Stimulated activated CD8-positive, alpha-beta memory T cell treated with anti-CD3 and anti-CD28 coated beads, Interleukin-15, amount 100 ng/mL, for 4 hours (primary cell): Measurements from ENCODE around the gene DAZAP1.
"Not testable (repeated sequence)": the region's sequence is repeated elsewhere in the genome, so short reads cannot be mapped to it uniquely, and the experiment has no call there.

Source experiments
- DNase-seq, 2 donors: peaks; one replicate each; pipeline ENCODE4 v3.0.0-alpha.2; 2020; ENCODE audit warnings: low read depth in 2 of 2

Gene DAZAP1

DNA sequence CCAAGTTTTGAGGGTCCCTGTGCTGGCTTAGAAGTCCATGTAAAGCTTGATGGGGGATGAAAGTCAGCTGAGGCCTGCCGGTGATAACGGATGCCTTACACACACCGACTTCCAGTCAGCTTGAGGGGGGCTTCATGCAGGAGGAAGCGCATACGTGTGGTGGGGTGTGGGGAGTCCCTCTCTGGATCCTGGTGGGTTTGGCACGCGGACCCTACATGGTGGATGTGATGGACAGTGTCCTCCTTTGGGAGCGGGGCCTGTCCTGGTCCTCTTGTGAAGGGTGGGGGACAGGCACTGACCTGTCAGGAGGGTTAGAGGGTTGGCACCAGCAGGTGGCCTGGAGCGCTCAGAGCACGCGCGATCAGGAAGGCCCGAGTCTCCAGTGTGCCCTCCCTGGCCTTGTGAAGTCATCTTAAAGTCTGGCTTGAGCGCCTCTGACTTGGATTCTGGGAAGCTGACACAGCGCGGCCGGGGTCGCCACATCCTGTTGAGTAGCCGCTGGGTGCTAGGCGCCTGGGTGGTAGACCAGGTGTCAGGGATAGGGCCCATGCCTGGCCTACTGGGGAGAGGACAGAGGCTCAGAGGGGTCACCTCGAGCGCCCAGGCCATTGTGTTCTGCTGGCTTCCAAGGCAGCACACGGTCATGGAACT, 2.9 kb downstream of the DAZAP1 start:
- no peak for DNase-seq

GRCh38 chr19:1410789-1411188, 3.4 kb downstream of the DAZAP1 start:
- no peak for DNase-seq

GRCh38 chr19:1411255-1412191, 4.1 kb downstream of the DAZAP1 start:
- DNase-seq: no peak

DNA sequence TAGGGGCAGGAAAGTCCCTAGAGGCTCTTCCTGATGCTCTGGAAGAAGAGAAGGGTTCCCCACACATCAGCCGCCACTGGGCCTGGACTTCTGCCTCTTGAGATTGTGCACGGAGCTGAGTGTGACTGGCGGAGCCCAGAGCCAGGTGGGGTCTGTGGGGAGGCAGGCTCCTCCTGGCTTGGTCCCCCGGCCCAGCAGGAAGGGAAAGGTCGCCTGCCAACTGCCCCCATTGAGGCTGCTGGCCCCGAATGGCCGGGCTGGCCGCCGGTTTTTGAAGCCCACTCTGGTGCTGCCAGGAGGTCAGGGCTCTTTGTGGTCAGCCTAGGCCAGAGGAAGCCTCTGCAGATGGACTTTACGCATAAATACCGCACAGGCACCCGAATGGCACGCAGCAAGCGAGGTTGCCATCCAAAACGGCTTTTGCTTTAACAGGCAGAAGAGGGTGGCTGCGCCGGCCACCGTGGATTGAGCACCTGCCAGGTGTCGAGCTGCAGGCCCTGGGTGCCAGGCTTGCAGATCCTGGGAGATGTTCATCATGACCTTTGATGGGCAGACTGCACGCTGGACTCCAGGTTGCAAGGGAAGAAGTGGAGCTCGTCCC, 5.0 kb downstream of the DAZAP1 start:
- no peak for DNase-seq

GRCh38 chr19:1412995-1413800, 5.8 kb downstream of the DAZAP1 start:
- no peak for DNase-seq

GRCh38 chr19:1416014-1416841, 8.8 kb downstream of the DAZAP1 start:
- no peak for DNase-seq

DNA sequence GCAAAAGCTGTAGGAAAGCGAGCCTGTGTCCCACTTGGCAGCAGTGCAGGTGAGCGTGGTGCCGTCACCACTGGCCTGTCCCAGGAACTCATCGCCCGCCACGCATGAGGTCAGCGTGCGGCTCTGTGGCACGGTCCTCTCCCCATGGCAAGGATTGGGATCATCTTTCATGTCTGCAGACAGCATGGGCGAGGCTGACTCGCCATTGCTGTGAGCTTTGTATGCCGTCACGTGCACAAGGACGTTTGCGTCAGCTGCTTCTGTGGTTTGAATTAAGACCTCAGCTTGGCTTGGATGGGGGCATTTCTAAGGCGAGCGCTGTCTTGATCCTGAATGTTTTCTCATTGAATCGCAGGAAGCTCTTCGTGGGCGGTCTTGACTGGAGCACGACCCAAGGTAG, 9.8 kb downstream of the DAZAP1 start:
- no peak for DNase-seq

DNA sequence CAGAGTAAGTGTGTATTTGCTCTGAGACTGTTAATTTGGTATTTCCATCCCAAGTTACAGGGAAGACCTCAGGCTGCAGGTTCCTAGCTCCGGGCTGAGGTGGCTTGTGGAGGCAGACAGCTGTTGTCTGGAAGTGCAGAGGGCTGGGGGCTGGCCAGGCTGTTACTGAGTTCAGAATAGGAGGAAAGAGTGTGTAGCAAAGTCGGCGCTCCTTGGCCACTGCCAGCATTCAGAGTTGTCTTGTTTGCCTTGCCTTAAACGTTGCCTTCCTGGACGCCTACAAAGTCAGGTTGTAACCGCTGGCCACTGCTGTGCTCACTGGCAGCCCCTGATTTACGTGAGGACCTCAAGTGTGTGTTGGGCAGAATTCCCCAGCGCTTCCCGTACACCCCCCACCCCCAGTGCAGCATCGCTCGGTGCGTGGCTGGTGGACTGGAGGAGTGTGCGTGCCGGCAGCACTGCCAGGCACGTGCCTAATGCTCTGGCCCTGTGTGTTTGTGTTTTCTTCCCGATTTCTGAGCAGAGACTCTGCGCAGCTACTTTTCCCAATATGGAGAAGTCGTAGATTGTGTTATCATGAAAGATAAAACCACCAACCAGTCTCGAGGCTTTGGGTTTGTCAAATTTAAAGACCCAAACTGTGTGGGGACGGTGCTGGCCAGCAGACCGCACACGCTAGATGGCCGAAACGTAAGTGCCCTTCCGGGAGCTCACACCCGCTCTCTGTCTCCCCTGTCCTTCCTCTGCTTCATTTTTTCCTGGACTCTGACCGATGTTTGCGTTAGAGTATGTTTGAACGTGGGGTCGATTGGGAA, 10.5 kb downstream of the DAZAP1 start:
- no peak for DNase-seq

DNA sequence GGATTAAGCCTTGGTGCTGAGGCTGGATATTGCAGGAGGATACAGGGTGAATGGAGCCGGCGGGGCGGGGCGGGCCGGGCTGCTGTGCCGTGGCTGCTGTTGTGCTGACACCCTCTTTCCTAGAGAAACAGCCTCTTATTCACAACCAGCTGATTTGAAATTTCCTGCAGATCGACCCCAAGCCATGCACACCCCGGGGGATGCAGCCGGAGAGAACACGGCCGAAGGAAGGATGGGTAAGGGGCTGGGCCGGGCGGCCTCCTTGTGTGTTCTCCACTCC, 11.1 kb downstream of the DAZAP1 start:
- no peak for DNase-seq

GRCh38 chr19:1418951-1419738, 11.8 kb downstream of the DAZAP1 start:
- DNase-seq: no peak

GRCh38 chr19:1420085-1420484, 12.7 kb downstream of the DAZAP1 start:
- not testable (repeated sequence) for DNase-seq

DNA sequence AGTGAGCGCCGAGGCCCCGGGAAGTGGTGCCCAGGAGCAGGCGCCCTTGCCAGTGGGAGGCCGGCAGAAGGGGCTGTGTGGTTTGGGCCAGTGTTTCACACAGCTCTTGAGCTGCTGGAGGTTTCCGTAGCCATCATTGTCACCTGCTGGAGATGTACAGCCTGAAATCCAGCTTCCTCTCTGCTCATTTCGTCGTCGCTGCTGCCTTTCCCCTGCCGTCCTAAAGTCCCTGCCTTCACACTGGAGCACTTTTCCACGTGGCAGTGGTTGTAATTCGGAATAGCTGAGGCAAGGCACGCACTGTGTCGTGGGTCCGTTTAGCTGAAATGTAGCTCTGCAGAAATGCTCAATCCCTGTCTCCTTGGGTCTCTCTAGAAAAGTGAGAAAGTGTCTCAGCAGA, 13.2 kb downstream of the DAZAP1 start:
- DNase-seq: no peak

- DNase-seq: no peak
Measured at GRCh38 chr19:1421218-1421957, 14.0 kb downstream of the DAZAP1 start.

DNA sequence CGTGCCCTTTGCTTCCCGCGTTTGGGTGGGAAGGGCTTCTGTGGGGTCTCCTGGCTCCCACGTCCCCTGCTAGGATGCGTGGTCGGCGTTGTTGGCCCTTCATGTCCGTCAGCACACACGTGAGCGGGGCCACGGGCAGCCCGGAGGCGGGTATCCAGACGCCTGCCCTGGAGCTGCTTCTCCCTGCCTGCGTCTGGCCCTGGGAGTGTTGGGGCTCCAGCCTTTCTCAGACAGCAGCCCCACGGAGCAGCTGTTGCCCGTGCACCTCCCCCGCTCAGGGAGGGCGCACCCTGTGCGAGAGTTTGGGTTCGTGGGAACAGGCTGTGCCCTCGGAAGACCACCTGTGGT, 14.5 kb downstream of the DAZAP1 start:
- DNase-seq: no peak

DNA sequence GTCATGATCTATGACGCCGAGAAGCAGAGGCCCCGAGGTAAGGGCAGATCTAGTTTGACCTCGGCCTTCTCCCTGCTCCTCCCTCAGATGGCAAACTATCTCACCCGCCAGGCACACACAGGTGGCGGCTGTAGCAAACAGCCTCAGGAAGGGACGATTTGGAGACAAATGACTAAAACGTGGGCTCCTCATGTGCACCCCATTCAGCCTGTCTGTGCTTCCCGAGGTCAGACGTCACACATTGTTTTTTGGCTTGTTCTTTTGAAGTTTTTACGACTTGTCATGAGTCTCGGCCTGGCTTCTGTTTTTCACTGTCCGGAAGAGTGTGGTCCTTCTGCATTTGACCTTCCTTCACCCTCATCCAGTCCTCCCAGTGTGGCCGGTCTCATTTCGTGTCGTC, 15.0 kb downstream of the DAZAP1 start:
- no peak for DNase-seq

- no peak for DNase-seq
Measured at GRCh38 chr19:1422943-1423342, 15.6 kb downstream of the DAZAP1 start.

DNA sequence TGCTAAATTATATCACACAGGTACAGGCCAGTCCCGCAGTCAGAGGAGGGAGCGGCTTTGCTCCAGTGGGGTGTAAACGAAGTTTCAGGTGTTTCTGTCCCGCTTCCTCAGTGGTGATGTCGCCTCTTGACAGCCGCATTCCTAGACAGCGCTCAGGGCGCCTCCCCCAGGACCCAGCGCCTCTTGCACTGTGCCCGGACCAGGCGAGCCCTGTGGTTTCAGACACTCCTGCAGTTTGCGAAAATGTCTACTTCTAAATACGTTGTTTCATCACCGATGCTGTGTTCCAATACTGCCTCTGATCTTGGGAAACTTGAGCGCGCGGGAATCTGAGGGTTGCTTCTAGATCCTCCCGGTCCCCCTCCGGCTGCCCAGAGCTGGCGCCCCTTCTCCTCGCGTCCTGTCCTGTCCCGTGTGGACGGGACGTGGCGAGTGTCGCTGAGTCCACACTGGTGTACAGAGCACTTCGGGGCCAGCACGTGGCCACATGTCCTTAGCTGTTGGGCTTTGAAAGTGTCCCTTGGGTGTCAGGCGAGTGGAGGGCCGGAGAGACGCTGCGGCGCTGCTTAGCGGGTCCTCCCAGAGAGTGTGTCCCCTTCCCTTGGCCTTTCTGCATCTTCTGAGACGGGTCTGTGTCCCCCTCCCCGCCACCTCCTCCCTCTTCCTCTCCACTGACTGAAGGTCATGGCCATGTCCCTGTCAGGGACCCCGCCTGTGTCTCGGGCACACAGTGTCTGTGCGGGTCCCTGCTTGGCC, 16.2 kb downstream of the DAZAP1 start:
- no peak for DNase-seq
